H1 (cell line): ENCODE results near the gene ARHGAP6.

Source experiments
- ATF2 ChIP-seq: IDR thresholded peaks from 2 replicates; pipeline ENCODE4 v1.6.1; 2012; ENCODE audit warnings: low read length, inconsistent platforms
- ATF3 ChIP-seq: IDR thresholded peaks from 2 replicates; pipeline ENCODE4 v1.6.1; 2011; ENCODE audit warnings: low read depth, mild to moderate bottlenecking, low read length; ENCODE audit not compliant: insufficient read depth
- CHD2 ChIP-seq: IDR thresholded peaks from 2 replicates; pipeline ENCODE4 v1.6.1; 2012; ENCODE audit warnings: low read length, improper control_type of control experiment
- CTCF ChIP-seq, 3 experiments: IDR thresholded peaks; 1 replicate in 2 of 3; 2 replicates in 1 of 3; pipeline versions ENCODE4 v1.5.1 to v1.6.1; 2011; ENCODE audit warnings: low read length in 3 of 3, mild to moderate bottlenecking in 3 of 3, inconsistent platforms in 2 of 3, low read depth in 1 of 3, moderate library complexity in 1 of 3; ENCODE audit not compliant: insufficient read depth in 1 of 3; ENCODE audit errors: control extremely low read depth in 1 of 3
- EP300 ChIP-seq, 2 experiments: IDR thresholded peaks; 1 replicate in 1 of 2; 2 replicates in 1 of 2; pipeline ENCODE4 v1.6.1; 2011 to 2012; ENCODE audit warnings: low read depth in 2 of 2, low read length in 2 of 2, mild to moderate bottlenecking in 2 of 2, borderline replicate concordance in 1 of 2, inconsistent platforms in 1 of 2, moderate library complexity in 1 of 2
- EZH2 ChIP-seq: fragments of 200-600 bp; sonication (generic); IDR thresholded peaks from 2 replicates; pipeline ENCODE4 v1.7.1; 2012; ENCODE audit warnings: low read depth, mild to moderate bottlenecking, moderate library complexity, low read length, inconsistent platforms; ENCODE audit not compliant: severe bottlenecking
- GABPA ChIP-seq: IDR thresholded peaks from 2 replicates; pipeline ENCODE4 v1.6.1; 2011; ENCODE audit warnings: mild to moderate bottlenecking, low read length, moderate library complexity, borderline replicate concordance; ENCODE audit not compliant: insufficient read depth
- MAFK ChIP-seq: IDR thresholded peaks from 2 replicates; pipeline ENCODE4 v1.6.1; 2012; ENCODE audit warnings: low read depth, mild to moderate bottlenecking, improper control_type of control experiment, low read length
- POLR2A ChIP-seq, 2 experiments: IDR thresholded peaks; 1 replicate in 1 of 2; 2 replicates in 1 of 2; pipeline ENCODE4 v1.6.1; 2011; ENCODE audit warnings: low read depth in 2 of 2, low read length in 2 of 2, mild to moderate bottlenecking in 2 of 2; ENCODE audit errors: control extremely low read depth in 1 of 2
- POLR2AphosphoS5 ChIP-seq: IDR thresholded peaks from 2 replicates; pipeline ENCODE4 v1.6.1; 2011; ENCODE audit warnings: low read depth, low read length
- RAD21 ChIP-seq, 2 experiments: IDR thresholded peaks in 1 of 2; conservative IDR thresholded peaks in 1 of 2; 2 replicates each; pipeline ENCODE4 v1.6.1; 2011; ENCODE audit warnings: low read depth in 2 of 2, low read length in 2 of 2, improper control_type of control experiment in 1 of 2, inconsistent platforms in 1 of 2, mild to moderate bottlenecking in 1 of 2, moderate library complexity in 1 of 2
- RFX5 ChIP-seq: IDR thresholded peaks from 2 replicates; pipeline ENCODE4 v1.6.1; 2011; ENCODE audit warnings: low read depth, low read length, improper control_type of control experiment, borderline replicate concordance
- SP1 ChIP-seq: IDR thresholded peaks from 2 replicates; pipeline ENCODE4 v1.6.1; 2011; ENCODE audit warnings: low read depth, low read length
- SUZ12 ChIP-seq: fragments of 200-600 bp; sonication (generic); IDR thresholded peaks from 2 replicates; pipeline ENCODE4 v1.6.1; 2012; ENCODE audit warnings: mild to moderate bottlenecking, inconsistent platforms, low read length, moderate library complexity, mixed read lengths

GRCh38 chrX:11401966-11402365 is 263.8 kb downstream of the ARHGAP6 start:
- TF ChIP-seq POLR2AphosphoS5 = no peak
- no peak for TF ChIP-seq GABPA
- TF ChIP-seq POLR2A (IDR thresholded peaks at IDR 0.05; ENCODE audit: control extremely low read depth in 1 of 2, low read depth in 2 of 2, low read length in 2 of 2) = no peak
- TF ChIP-seq EP300 (IDR thresholded peaks at IDR 0.05; ENCODE audit: borderline replicate concordance in 1 of 2, low read depth in 2 of 2, low read length in 2 of 2) = no peak
- no peak for TF ChIP-seq CTCF (IDR thresholded peaks at IDR 0.05; ENCODE audit: control extremely low read depth in 1 of 3, insufficient read depth in 1 of 3, low read depth in 1 of 3, low read length in 3 of 3)
- TF ChIP-seq SUZ12 = no peak
- TF ChIP-seq ATF2 = no peak
- no peak for TF ChIP-seq EZH2
- TF ChIP-seq CHD2 = no peak
- no peak for TF ChIP-seq RAD21 (IDR thresholded peaks at IDR 0.05 in 1 of 2, conservative IDR thresholded peaks at IDR 0.05 in 1 of 2; ENCODE audit: low read depth in 2 of 2, low read length in 2 of 2)
- no peak for TF ChIP-seq MAFK
- no peak for TF ChIP-seq RFX5
- TF ChIP-seq ATF3 = no peak
- no peak for TF ChIP-seq SP1
